ENCODE measurements around the gene ABCB11. TPM values are rescaled to one million over a fixed set of nuclear protein-coding genes. Genes with fewer than 3 reads are reported as not detected.
"Not testable (repeated sequence)": the region's sequence is repeated elsewhere in the genome, so short reads cannot be mapped to it uniquely, and the experiment has no call there.

ABCB11 gene
- under 0.01 TPM for total RNA-seq

- FAIRE-seq (no peak), DNase-seq (ENCODE audit: low spot score in 2 of 2) (no peak)
Measured at GRCh38 chr2:169031202-169031601, at the start of gene ABCB11. Gene ABCB11, minus strand, starts transcription at chr2:169031324. Its CDS starts 13,199 bp downstream, at chr2:169018125.

- DNase-seq (ENCODE audit: low spot score in 2 of 2): no peak
- FAIRE-seq: no peak
Measured at GRCh38 chr2:169080250-169081069, 49.3 kb upstream of the ABCB11 start.

GRCh38 chr2:169077674-169078240 is 46.6 kb upstream of the ABCB11 start:
- no peak for DNase-seq (ENCODE audit: low spot score in 2 of 2)
- FAIRE-seq: no peak

GRCh38 chr2:169073963-169074751 is 43.0 kb upstream of the ABCB11 start:
- DNase-seq (ENCODE audit: low spot score in 2 of 2) (no peak), FAIRE-seq (no peak)

GRCh38 chr2:169073211-169073962 is 42.3 kb upstream of the ABCB11 start:
- FAIRE-seq (no peak), DNase-seq (ENCODE audit: low spot score in 2 of 2) (no peak)

- DNase-seq (ENCODE audit: low spot score in 2 of 2) (no peak), FAIRE-seq (no peak)
Measured at GRCh38 chr2:169072163-169072925, 41.2 kb upstream of the ABCB11 start.

GRCh38 chr2:169071455-169071854 is 40.3 kb upstream of the ABCB11 start:
- no peak for FAIRE-seq
- DNase-seq (ENCODE audit: low spot score in 2 of 2): no peak

- DNase-seq (ENCODE audit: low spot score in 2 of 2) (no peak), FAIRE-seq (no peak)
Measured at GRCh38 chr2:169069833-169070232, 38.7 kb upstream of the ABCB11 start.

GRCh38 chr2:169069341-169069740 is 38.2 kb upstream of the ABCB11 start, which contains the start of gene DHRS9:
Gene DHRS9, plus strand, starts transcription at chr2:169069563. Its CDS starts 12,019 bp downstream, at chr2:169081582.
- FAIRE-seq (no peak), DNase-seq (ENCODE audit: low spot score in 2 of 2) (no peak)

- DNase-seq (ENCODE audit: low spot score in 2 of 2): no peak
- FAIRE-seq: no peak
Measured at GRCh38 chr2:169066897-169067296, 35.8 kb upstream of the ABCB11 start.

GRCh38 chr2:169065864-169066517 is 34.9 kb upstream of the ABCB11 start:
- FAIRE-seq (no peak), DNase-seq (ENCODE audit: low spot score in 2 of 2) (no peak)

- DNase-seq (ENCODE audit: low spot score in 2 of 2) (no peak), FAIRE-seq (no peak)
Measured at GRCh38 chr2:169065422-169065821, 34.3 kb upstream of the ABCB11 start.

- FAIRE-seq: not testable (repeated sequence)
Measured at GRCh38 chr2:169064199-169064598, 33.1 kb upstream of the ABCB11 start.

GRCh38 chr2:169054575-169054974 is 23.5 kb upstream of the ABCB11 start:
- FAIRE-seq: not testable (repeated sequence)

More at GRCh38 chr2:169064199-169064598, 33.1 kb upstream of the ABCB11 start:
- DNase-seq (ENCODE audit: low spot score in 2 of 2): not testable (repeated sequence)

GRCh38 chr2:169050476-169051240 is 19.5 kb upstream of the ABCB11 start:
- DNase-seq (ENCODE audit: low spot score in 2 of 2) (no peak), FAIRE-seq (no peak)

More at GRCh38 chr2:169054575-169054974, 23.5 kb upstream of the ABCB11 start:
- DNase-seq (ENCODE audit: low spot score in 2 of 2): not testable (repeated sequence)

- DNase-seq (ENCODE audit: low spot score in 2 of 2): no peak
- FAIRE-seq: no peak
Measured at GRCh38 chr2:169049142-169049541, 18.0 kb upstream of the ABCB11 start.

- no peak for DNase-seq (ENCODE audit: low spot score in 2 of 2)
- FAIRE-seq: no peak
Measured at GRCh38 chr2:169047256-169048250, 16.4 kb upstream of the ABCB11 start.
